ENCODE results near the gene PPP1R14D.

DNA sequence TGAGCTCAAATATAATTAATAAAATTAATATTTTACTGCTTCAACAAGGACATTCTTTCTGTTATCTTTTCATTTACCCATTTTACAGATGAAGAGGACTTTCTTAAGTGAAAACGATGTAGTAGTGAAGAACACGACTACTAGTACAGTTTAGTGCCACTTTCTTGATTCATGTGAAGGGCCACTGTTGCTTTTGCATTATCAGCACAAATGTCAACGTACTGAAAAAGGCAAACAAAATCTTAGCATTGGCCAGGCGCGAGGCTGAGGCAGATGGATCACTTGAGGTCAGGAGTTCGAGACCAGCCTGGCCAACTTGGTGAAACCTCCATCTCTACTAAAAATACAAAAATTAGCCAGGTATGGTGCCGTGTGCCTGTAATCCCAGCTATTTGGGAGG lies 9.5 kb downstream of the PPP1R14D start:
- TF ChIP-seq, protein P1, sequence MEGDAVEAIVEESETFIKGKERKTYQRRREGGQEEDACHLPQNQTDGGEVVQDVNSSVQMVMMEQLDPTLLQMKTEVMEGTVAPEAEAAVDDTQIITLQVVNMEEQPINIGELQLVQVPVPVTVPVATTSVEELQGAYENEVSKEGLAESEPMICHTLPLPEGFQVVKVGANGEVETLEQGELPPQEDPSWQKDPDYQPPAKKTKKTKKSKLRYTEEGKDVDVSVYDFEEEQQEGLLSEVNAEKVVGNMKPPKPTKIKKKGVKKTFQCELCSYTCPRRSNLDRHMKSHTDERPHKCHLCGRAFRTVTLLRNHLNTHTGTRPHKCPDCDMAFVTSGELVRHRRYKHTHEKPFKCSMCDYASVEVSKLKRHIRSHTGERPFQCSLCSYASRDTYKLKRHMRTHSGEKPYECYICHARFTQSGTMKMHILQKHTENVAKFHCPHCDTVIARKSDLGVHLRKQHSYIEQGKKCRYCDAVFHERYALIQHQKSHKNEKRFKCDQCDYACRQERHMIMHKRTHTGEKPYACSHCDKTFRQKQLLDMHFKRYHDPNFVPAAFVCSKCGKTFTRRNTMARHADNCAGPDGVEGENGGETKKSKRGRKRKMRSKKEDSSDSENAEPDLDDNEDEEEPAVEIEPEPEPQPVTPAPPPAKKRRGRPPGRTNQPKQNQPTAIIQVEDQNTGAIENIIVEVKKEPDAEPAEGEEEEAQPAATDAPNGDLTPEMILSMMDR (conservative IDR thresholded peaks at IDR 0.05; ENCODE audit: low read length), result no peak
- TF ChIP-seq EZH2phosphoT487 (IDR thresholded peaks at IDR 0.05; ENCODE audit: borderline replicate concordance), result no peak
